RWPE2 (cell line): Measurements from ENCODE around the gene NKX2-1.

Source experiments
- ATAC-seq: fragments of 200-7000 bp; cut with Tn5 transposase; 3 replicates; pipeline ENCODE4 v1.9.1; 2021; ENCODE audit warnings: low read depth
- DNase-seq: peaks from one replicate; pipeline ENCODE4 v3.0.0-alpha.2; 2020; ENCODE audit warnings: low spot score
- H3K27ac ChIP-seq: fragments of 450-650 bp; 2 replicates; pipeline ENCODE4 v1.5.1; 2017; ENCODE audit warnings: mild to moderate bottlenecking; ENCODE audit not compliant: poor library complexity, severe bottlenecking
- H3K27me3 ChIP-seq: fragments of 250-450 bp; sonication (Bioruptor Pico); 2 replicates; pipeline ENCODE4 v1.5.1; 2021; ENCODE audit warnings: mild to moderate bottlenecking, moderate library complexity; ENCODE audit not compliant: insufficient read depth, poor library complexity, severe bottlenecking
- H3K36me3 ChIP-seq: fragments of 250-450 bp; sonication (Bioruptor Pico); 2 replicates; pipeline ENCODE4 v1.5.1; 2020; ENCODE audit warnings: low read depth, mild to moderate bottlenecking, moderate library complexity
- H3K4me1 ChIP-seq: fragments of 250-450 bp; sonication (Bioruptor Pico); 2 replicates; pipeline ENCODE4 v1.5.1; 2021; ENCODE audit warnings: mild to moderate bottlenecking, moderate library complexity; ENCODE audit not compliant: insufficient read depth, poor library complexity, severe bottlenecking
- H3K4me3 ChIP-seq: fragments of 250-450 bp; sonication (Bioruptor Pico); 2 replicates; pipeline ENCODE4 v1.5.1; 2021; ENCODE audit warnings: mild to moderate bottlenecking, moderate library complexity; ENCODE audit not compliant: severe bottlenecking
- H3K9me3 ChIP-seq: fragments of 250-450 bp; sonication (Bioruptor Pico); 2 replicates; pipeline ENCODE4 v1.5.1; 2021; ENCODE audit warnings: mild to moderate bottlenecking, moderate library complexity; ENCODE audit not compliant: severe bottlenecking
- CTCF ChIP-seq: fragments of 450-650 bp; IDR thresholded peaks from one replicate; pipeline ENCODE4 v1.5.1; 2017; ENCODE audit warnings: mild to moderate bottlenecking, moderate library complexity; ENCODE audit not compliant: poor library complexity, severe bottlenecking

Gene NKX2-1

GRCh38 chr14:36521598-36522345, 1.7 kb upstream of the NKX2-1 start:
- Histone ChIP-seq H3K4me1 (peaks cover 2% of the 10 kb centered on the region), H3K27ac (no peak overlapping the region), H3K9me3 (no peaks in the 10 kb centered on the region), H3K27me3 (peaks cover 100% of the 10 kb centered on the region), H3K4me3 (no peak overlapping the region), H3K36me3 (no peaks in the 10 kb centered on the region)
- no peak for TF ChIP-seq CTCF
- ATAC-seq (no peak), DNase-seq (no peak)

DNA sequence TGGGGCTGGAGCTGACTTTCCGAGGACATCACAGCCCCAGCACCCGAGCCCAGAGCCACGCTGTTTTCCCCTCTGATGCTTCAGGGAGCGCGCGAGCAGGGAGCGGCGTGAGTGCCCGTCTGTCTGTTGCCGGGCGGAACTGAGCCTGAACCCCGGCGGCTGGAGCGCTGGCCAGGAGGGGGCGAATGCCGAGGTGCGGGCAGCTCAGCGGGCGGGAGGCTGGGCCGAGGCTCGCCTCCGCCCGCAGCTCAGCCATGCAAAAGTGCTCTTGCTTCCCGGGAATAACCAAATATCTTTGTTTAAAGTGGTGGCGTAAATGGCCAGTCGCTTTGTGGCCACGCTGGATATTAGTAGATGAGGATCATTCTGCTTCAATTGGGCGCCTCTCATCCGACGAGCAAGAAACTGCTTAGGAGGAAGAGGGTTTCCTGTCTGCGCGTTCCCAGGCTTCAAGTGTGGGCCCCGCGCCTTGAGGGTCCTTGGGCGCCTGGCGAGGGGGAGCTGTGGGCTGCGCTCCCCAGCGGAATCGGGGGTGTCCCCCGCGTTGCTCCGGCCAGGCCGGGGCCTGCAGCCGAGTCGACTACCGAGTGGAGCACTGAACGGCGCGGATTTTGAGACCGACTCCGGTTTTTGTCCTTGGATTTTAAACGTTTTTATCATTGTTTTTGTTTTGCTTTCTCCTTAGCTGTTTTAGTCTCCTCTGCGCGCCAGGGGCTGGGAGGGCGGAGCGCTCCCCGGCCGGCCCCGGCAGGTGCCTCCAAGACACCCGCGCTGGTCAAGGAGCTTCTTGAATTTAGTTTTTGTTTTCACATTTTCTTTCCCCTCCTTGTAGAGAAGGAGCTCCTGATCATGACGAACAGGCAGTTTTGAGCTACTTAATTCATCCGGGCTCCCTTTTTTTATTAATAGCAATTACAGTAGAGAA, 831 bp upstream of the NKX2-1 start:
- Histone ChIP-seq H3K9me3 (no peaks in the 10 kb centered on the region), H3K4me1 (peaks cover 2% of the 10 kb centered on the region), H3K27me3 (peaks cover 100% of the 10 kb centered on the region), H3K36me3 (no peaks in the 10 kb centered on the region), H3K4me3 (peak overlapping the region; percentile 5), H3K27ac (no peak overlapping the region)
- DNase-seq, result no peak
- ATAC-seq, result peak; percentile 68
- peak; percentile 47 for TF ChIP-seq CTCF

DNA sequence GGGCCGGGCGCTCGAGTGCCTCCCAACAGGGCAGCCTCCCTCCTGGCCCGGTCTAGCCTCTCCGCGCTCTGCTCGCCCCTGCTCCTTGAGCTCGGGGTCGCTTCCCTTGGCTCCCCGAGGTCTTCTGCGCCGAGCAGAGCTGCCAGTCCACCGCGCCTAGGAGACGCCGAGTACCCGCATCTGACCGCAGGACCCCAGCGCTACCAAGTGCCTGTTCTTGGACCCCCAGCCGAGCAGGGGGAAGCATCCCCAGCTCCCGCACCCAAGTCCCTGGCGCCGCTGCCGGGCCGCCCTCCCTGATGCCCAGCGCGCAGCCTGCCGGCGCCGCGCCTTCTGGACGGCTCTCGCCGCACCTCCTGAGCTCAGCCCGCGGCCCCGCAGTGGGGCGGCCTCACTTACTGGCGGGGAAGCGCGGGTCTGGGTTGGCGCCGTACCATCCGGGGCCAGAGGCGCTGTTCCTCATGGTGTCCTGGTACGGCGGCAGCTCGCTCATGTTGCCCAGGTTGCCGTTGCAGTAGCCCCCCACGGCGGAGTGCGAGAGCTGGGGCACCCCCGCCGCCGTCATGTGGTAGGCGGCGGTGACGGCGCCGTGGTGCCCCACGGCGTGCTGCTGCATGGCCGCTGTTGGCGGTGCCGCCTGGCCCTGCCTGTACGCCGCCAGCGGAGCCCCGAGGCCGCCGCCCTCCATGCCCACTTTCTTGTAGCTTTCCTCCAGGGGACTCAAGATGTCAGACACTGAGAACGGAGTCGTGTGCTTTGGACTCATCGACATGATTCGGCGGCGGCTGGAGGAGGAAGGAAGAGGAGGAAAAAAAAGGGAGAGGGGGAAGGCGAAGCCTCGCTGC, 1.2 kb downstream of the NKX2-1 start:
- no peaks in the 10 kb centered on the region for H3K36me3 ChIP-seq
- peak; percentile 18 for ATAC-seq
- no peaks in the 10 kb centered on the region for H3K9me3 ChIP-seq
- TF ChIP-seq CTCF, result no peak
- H3K27ac ChIP-seq, result no peak overlapping the region
- peaks cover 2% of the 10 kb centered on the region for H3K4me1 ChIP-seq
- peaks cover 100% of the 10 kb centered on the region for H3K27me3 ChIP-seq
- DNase-seq, result peak; percentile 64
- no peak overlapping the region for H3K4me3 ChIP-seq

- Histone ChIP-seq H3K9me3 (no peaks in the 10 kb centered on the region), H3K4me1 (peaks cover 2% of the 10 kb centered on the region), H3K27me3 (peaks cover 100% of the 10 kb centered on the region), H3K4me3 (no peak overlapping the region), H3K36me3 (no peaks in the 10 kb centered on the region), H3K27ac (no peak overlapping the region)
- ATAC-seq (no peak), DNase-seq (peak; percentile 56)
- TF ChIP-seq CTCF, result no peak
Observed at GRCh38 chr14:36518031-36518585, 1.9 kb downstream of the NKX2-1 start.
